Neural progenitor cell (in vitro differentiated cells): Measurements from ENCODE around the gene ZFHX3. TPM values are rescaled to one million over a fixed set of nuclear protein-coding genes. Genes with fewer than 3 reads are reported as not detected.

Source experiments
- DNase-seq: peaks from one replicate; pipeline ENCODE4 v3.0.0-alpha.2; 2016; ENCODE audit warnings: low spot score
- H2AFZ ChIP-seq: fragments of 200-600 bp; sonication (generic); replicated peaks from 2 replicates; pipeline ENCODE4 v1.6.1; 2016; ENCODE audit warnings: antibody characterized with exemption
- H3F3A ChIP-seq: fragments of 200-600 bp; sonication (generic); 2 replicates; pipeline ENCODE4 v1.6.1; 2016; ENCODE audit warnings: antibody characterized with exemption, low read depth
- H3K27ac ChIP-seq: fragments of 200-600 bp; sonication (generic); 2 replicates; pipeline ENCODE4 v1.5.1; 2016; ENCODE audit warnings: mild to moderate bottlenecking
- H3K27me3 ChIP-seq: fragments of 200-600 bp; sonication (generic); 2 replicates; pipeline ENCODE4 v1.6.1; 2016; ENCODE audit warnings: mild to moderate bottlenecking, moderate library complexity
- H3K36me3 ChIP-seq: fragments of 200-600 bp; sonication (generic); 2 replicates; pipeline ENCODE4 v1.5.1; 2016
- H3K4me1 ChIP-seq: fragments of 200-600 bp; sonication (generic); 2 replicates; pipeline ENCODE4 v1.6.1; 2016; ENCODE audit warnings: mixed run types
- H3K4me2 ChIP-seq: fragments of 200-600 bp; sonication (generic); 2 replicates; pipeline ENCODE4 v1.6.1; 2016
- H3K4me3 ChIP-seq: fragments of 200-600 bp; sonication (generic); 2 replicates; pipeline ENCODE4 v1.5.1; 2016
- H3K79me2 ChIP-seq: fragments of 200-600 bp; sonication (generic); 2 replicates; pipeline ENCODE4 v1.6.1; 2016; ENCODE audit warnings: low read depth
- H3K9ac ChIP-seq: fragments of 200-600 bp; sonication (generic); 2 replicates; pipeline ENCODE4 v1.6.1; 2016
- H3K9me3 ChIP-seq: fragments of 200-600 bp; sonication (generic); 2 replicates; pipeline ENCODE4 v1.5.1; 2016; ENCODE audit warnings: low read depth
- H4K20me1 ChIP-seq: fragments of 200-600 bp; sonication (generic); 2 replicates; pipeline ENCODE4 v1.6.1; 2016; ENCODE audit warnings: low read depth
- H3K27ac Mint-ChIP-seq: 3 replicates; pipeline ENCODE4 v1.8.0; 2021; ENCODE audit warnings: mixed read lengths
- H3K27me3 Mint-ChIP-seq: 2 replicates; pipeline ENCODE4 v1.8.0; 2022; ENCODE audit warnings: low read depth, mild to moderate bottlenecking, inconsistent platforms, moderate library complexity, mixed read lengths; ENCODE audit not compliant: insufficient read depth
- H3K36me3 Mint-ChIP-seq: 3 replicates; pipeline ENCODE4 v1.8.0; 2021; ENCODE audit warnings: mixed read lengths
- H3K4me1 Mint-ChIP-seq: 3 replicates; pipeline ENCODE4 v1.8.0; 2021; ENCODE audit warnings: mixed read lengths
- H3K4me3 Mint-ChIP-seq: 3 replicates; pipeline ENCODE4 v1.8.0; 2021; ENCODE audit warnings: mild to moderate bottlenecking, moderate library complexity, mixed read lengths
- H3K9me3 Mint-ChIP-seq: 3 replicates; pipeline ENCODE4 v1.8.0; 2020; ENCODE audit warnings: mixed read lengths
- EZH2 ChIP-seq: fragments of 200-600 bp; sonication (generic); IDR thresholded peaks from 2 replicates; pipeline ENCODE4 v1.6.1; 2017; ENCODE audit warnings: antibody characterized with exemption, mild to moderate bottlenecking, moderate library complexity
- EZH2phosphoT487 ChIP-seq: fragments of 200-600 bp; sonication (generic); IDR thresholded peaks from 2 replicates; pipeline ENCODE4 v1.6.1; 2017; ENCODE audit warnings: antibody characterized with exemption
- total RNA-seq: library from RNA; depleted of rRNA; stranded (reverse); fragments of >200 nt; gene quantifications from 2 replicates; pipeline ENCODE4 v1.2.3, GENCODE V29; 2015; ENCODE audit warnings: low replicate concordance
- TF ChIP-seq, protein P1 (sequence below): fragments of 200-600 bp; sonication (generic); IDR thresholded peaks from 2 replicates; pipeline ENCODE4 v1.5.1; 2017; ENCODE audit warnings: antibody characterized with exemption, mild to moderate bottlenecking

The ZFHX3 gene
- total RNA-seq, 1 donor from 2014 or later = 2.4 TPM

DNA sequence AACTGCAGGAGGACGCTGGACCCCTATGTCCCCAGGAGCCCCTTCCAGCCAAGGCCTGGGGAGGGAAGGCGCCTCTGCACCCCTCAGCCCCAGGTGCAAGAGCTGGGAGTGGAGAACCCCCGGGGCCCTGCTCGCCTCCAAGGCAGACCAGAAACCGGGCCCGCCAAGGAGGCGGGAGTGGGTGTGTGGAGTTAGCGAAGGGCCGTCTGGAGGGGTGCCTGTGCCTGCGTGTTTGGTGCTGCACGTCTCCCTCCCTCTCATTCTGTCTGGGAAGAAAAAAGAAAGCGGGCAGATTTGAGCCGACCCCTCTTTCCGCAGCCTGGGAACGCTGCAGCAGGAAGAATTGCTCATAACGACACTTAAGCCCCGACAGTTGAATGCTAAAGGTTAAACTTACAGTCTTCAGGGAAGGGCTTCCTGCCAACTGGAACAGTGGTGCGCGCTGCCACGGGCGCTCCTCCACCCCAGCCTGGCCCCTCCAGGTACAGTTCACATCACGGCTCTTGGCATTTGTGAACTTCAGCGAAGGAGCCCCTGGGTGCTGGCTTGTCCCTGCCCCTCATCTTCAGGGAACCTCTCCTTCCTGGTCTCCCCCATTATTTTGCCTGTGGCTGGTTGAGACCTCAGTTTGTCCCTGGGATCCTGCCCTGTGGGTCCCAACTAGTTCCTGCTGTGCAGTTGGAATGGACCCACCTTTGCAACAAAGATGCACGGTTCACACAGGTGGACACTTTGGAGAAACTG lies 19.2 kb upstream of the ZFHX3 start:
- peaks cover 48% of the 10 kb centered on the region for H3K4me1 ChIP-seq
- Mint-ChIP-seq H3K27ac (no peak overlapping the region), H3K4me3 (peak overlapping the region; percentile 69), H3K36me3 (no peaks in the 10 kb centered on the region), H3K4me1 (peaks cover 74% of the 10 kb centered on the region), H3K27me3 (peaks cover 32% of the 10 kb centered on the region), H3K9me3 (no peaks in the 10 kb centered on the region)
- no peaks in the 10 kb centered on the region for H3K79me2 ChIP-seq
- H3K27ac ChIP-seq = no peak overlapping the region
- peak; percentile 44 for DNase-seq
- no peak overlapping the region for H3K9ac ChIP-seq
- no peaks in the 10 kb centered on the region for H3K9me3 ChIP-seq
- TF ChIP-seq, protein P1, sequence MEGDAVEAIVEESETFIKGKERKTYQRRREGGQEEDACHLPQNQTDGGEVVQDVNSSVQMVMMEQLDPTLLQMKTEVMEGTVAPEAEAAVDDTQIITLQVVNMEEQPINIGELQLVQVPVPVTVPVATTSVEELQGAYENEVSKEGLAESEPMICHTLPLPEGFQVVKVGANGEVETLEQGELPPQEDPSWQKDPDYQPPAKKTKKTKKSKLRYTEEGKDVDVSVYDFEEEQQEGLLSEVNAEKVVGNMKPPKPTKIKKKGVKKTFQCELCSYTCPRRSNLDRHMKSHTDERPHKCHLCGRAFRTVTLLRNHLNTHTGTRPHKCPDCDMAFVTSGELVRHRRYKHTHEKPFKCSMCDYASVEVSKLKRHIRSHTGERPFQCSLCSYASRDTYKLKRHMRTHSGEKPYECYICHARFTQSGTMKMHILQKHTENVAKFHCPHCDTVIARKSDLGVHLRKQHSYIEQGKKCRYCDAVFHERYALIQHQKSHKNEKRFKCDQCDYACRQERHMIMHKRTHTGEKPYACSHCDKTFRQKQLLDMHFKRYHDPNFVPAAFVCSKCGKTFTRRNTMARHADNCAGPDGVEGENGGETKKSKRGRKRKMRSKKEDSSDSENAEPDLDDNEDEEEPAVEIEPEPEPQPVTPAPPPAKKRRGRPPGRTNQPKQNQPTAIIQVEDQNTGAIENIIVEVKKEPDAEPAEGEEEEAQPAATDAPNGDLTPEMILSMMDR = no peak
- TF ChIP-seq EZH2 (peak; percentile 80), EZH2phosphoT487 (peak; percentile 78)
- peaks cover 58% of the 10 kb centered on the region for H4K20me1 ChIP-seq
- peaks cover 97% of the 10 kb centered on the region for H3K27me3 ChIP-seq
- peak overlapping the region; percentile 79 for H3K4me2 ChIP-seq
- H3K36me3 ChIP-seq = no peaks in the 10 kb centered on the region
- peak overlapping the region; percentile 42 for H3K4me3 ChIP-seq
- peak overlapping the region; percentile 44 for H2AFZ ChIP-seq
- peaks cover 51% of the 10 kb centered on the region for H3F3A ChIP-seq

DNA sequence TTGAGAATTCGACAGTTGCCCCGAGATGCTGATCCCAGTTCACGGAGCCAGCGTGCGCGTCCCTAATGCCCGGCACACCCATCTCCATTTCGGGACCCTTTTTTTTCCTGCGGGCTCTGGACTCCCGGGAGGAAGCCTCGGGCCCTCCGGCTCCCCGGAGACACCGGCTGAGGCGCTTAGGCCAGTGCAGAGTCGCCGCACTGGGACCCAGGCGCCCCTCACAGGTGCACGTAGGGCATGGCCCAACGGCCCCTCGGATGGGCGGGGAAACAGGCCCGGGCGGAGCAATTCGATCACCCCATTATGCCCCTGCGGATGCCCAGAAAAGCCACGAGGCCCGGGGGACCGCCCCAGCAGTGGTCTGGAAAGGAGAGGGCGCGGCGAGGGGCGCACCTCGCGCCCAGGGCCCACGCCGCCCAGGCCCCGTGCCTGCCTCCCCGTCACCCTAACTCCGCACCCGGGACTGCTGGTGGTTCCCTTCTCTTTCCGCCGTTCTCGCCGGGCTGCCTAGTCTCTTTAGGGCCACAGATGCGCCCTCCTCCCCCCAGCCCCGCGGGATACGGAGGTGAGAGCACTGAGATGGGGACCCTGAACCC lies 18.5 kb upstream of the ZFHX3 start:
- no peaks in the 10 kb centered on the region for H3K36me3 Mint-ChIP-seq
- peaks cover 52% of the 10 kb centered on the region for H3F3A ChIP-seq
- peaks cover 64% of the 10 kb centered on the region for H4K20me1 ChIP-seq
- peak; percentile 65 for DNase-seq
- no peak overlapping the region for H3K27ac ChIP-seq
- no peaks in the 10 kb centered on the region for H3K79me2 ChIP-seq
- peak overlapping the region; percentile 82 for H3K4me3 Mint-ChIP-seq
- peak overlapping the region; percentile 79 for H3K4me2 ChIP-seq
- H3K9ac ChIP-seq = no peak overlapping the region
- H3K4me1 Mint-ChIP-seq = peaks cover 72% of the 10 kb centered on the region
- H3K9me3 Mint-ChIP-seq = no peaks in the 10 kb centered on the region
- TF ChIP-seq EZH2phosphoT487 (peak; percentile 79), EZH2 (peak; percentile 58)
- TF ChIP-seq, protein P1 = peak; percentile 13
- H3K27me3 Mint-ChIP-seq = peaks cover 32% of the 10 kb centered on the region
- H3K4me3 ChIP-seq = peak overlapping the region; percentile 42
- peak overlapping the region; percentile 44 for H2AFZ ChIP-seq
- peaks cover 52% of the 10 kb centered on the region for H3K4me1 ChIP-seq
- no peaks in the 10 kb centered on the region for H3K9me3 ChIP-seq
- H3K27ac Mint-ChIP-seq = no peak overlapping the region
- H3K27me3 ChIP-seq = peaks cover 97% of the 10 kb centered on the region
- H3K36me3 ChIP-seq = no peaks in the 10 kb centered on the region

DNA sequence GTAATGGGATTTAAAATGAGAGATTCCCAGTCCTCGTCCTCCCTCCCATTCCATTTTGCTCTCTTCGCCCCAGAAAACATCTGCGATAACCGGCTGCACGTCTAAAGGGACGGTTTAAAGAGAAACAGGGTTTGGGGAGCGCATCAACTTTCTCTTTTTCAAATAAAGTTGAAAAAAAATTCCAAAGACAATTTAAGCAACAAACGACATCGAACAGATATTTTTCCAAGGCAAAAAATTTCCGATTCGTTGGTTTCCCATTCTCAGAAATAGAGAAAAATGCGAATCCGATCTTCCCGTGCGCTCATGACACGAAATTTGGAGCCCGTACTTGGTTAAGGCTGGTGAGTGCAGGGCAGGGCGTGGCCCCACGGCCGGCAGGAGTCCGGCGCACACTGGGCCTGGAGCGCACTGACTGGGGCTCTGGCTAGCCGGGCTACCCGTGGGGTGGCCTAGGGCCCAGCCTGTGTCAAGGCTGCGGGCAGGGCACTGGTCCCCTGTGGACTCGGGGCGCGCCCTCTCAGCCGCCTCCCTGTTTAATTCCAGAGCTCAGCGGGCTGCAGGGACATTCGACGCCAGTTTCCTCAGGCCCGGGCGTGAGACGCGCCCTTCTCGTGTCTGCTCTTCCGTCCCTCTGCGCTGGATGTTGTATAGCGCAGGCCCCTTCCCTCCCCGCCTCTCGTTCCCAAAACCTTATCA lies 17.9 kb upstream of the ZFHX3 start:
- Mint-ChIP-seq H3K4me3 (peak overlapping the region; percentile 82), H3K9me3 (no peaks in the 10 kb centered on the region), H3K4me1 (peaks cover 73% of the 10 kb centered on the region), H3K27ac (no peak overlapping the region), H3K27me3 (peaks cover 32% of the 10 kb centered on the region), H3K36me3 (no peaks in the 10 kb centered on the region)
- Histone ChIP-seq H3K4me1 (peaks cover 57% of the 10 kb centered on the region), H4K20me1 (peaks cover 70% of the 10 kb centered on the region), H3K9me3 (no peaks in the 10 kb centered on the region), H3K27me3 (peaks cover 99% of the 10 kb centered on the region), H3K36me3 (no peaks in the 10 kb centered on the region), H3K27ac (no peak overlapping the region), H3K79me2 (no peaks in the 10 kb centered on the region), H3K4me3 (peak overlapping the region; percentile 42), H3K9ac (no peak overlapping the region), H3K4me2 (peak overlapping the region; percentile 79), H2AFZ (peak overlapping the region; percentile 44), H3F3A (peaks cover 53% of the 10 kb centered on the region)
- DNase-seq = peak; percentile 66
- no peak for TF ChIP-seq EZH2
- peak; percentile 21 for TF ChIP-seq EZH2phosphoT487
- TF ChIP-seq, protein P1 = no peak
